Omental fat pad (tissue), 4 donors: ENCODE data around the gene GJA4. TPM values are rescaled to one million over a fixed set of nuclear protein-coding genes. Genes with fewer than 3 reads are reported as not detected.
"Not testable (repeated sequence)": the region's sequence is repeated elsewhere in the genome, so short reads cannot be mapped to it uniquely, and the experiment has no call there.

Source experiments
- ATAC-seq: fragments of 150-250 bp; one replicate; pipeline ENCODE4 v1.9.1; 2016; ENCODE audit warnings: mild to moderate bottlenecking, moderate library complexity; ENCODE audit not compliant: low FRiP score
- DNase-seq: peaks from one replicate; pipeline ENCODE4 v3.0.0-alpha.2; 2019; ENCODE audit warnings: low spot score
- CTCF ChIP-seq, 3 donors: fragments of 450-650 bp; IDR thresholded peaks; one replicate each; pipeline ENCODE4 v1.5.1; 2016 to 2017; ENCODE audit warnings: antibody characterized with exemption in 3 of 3, mild to moderate bottlenecking in 3 of 3, moderate library complexity in 2 of 3
- total RNA-seq, 4 donors: library from RNA; depleted of rRNA; stranded (reverse); fragments of >200 nt; gene quantifications; one replicate each; pipeline ENCODE4 v1.1.0, GENCODE V29; 2016

Gene GJA4
- total RNA-seq, 4 donors from 2014 or later, result 20.4 to 101 (median 45.3) TPM

GRCh38 chr1:34768856-34769255, 23.9 kb upstream of the GJA4 start:
- TF ChIP-seq CTCF (IDR thresholded peaks at IDR 0.05), result no peak
- DNase-seq (no peak), ATAC-seq (no peak)

GRCh38 chr1:34770891-34771504, 21.8 kb upstream of the GJA4 start:
- TF ChIP-seq CTCF (IDR thresholded peaks at IDR 0.05), result no peak
- no peak for ATAC-seq
- DNase-seq, result no peak

GRCh38 chr1:34771573-34772371, 21.0 kb upstream of the GJA4 start:
- ATAC-seq, result no peak
- TF ChIP-seq CTCF (IDR thresholded peaks at IDR 0.05), result no peak
- no peak for DNase-seq

GRCh38 chr1:34773114-34773513, 19.7 kb upstream of the GJA4 start:
- not testable (repeated sequence) for ATAC-seq, DNase-seq

- DNase-seq, result no peak
- no peak for ATAC-seq
- TF ChIP-seq CTCF (IDR thresholded peaks at IDR 0.05), result no peak
Observed at GRCh38 chr1:34774957-34775356, 17.8 kb upstream of the GJA4 start.

- ATAC-seq, result no peak
- DNase-seq, result no peak
- no peak for TF ChIP-seq CTCF (IDR thresholded peaks at IDR 0.05)
Observed at GRCh38 chr1:34776911-34777310, 15.9 kb upstream of the GJA4 start.

GRCh38 chr1:34777519-34778321, 15.1 kb upstream of the GJA4 start:
- DNase-seq (no peak), ATAC-seq (no peak)

More at GRCh38 chr1:34777519-34778321, 15.1 kb upstream of the GJA4 start:
- TF ChIP-seq CTCF (IDR thresholded peaks at IDR 0.05), result no peak
